ENCODE results near the gene TMEM51.

DNA sequence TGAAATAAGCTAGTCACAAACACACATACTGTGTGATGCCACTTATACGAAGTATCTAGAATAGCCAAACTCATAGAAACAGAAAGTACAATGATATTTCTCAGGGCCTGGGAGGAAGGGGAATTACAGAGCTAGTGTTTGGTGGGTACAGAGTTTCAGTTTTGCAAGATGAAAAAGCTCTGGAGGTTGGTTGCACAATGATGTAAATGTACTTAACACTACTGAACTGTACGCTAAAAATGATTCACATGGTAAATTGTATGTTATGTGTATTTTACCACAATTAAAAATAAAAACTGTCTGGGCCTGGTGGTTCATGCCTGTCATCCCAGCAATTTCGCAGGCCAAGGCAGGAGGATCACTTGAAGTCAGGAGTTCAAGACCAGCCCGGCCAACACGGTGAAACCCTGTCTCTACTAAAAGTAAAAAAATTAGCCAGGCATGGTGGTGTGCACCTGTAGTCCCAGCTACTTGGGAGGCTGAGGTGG, 78.2 kb downstream of the TMEM51 start:
- no peak for TF ChIP-seq POLR2AphosphoS5 (IDR thresholded peaks at IDR 0.05)
- no peak for TF ChIP-seq CTCF (IDR thresholded peaks at IDR 0.05)

All from breast epithelium (tissue), 3 donors.